DMS79 treated with DMSO at 0.1 percent for 48 hours (cell line): ENCODE results near the gene CREB3L4.

Experiments used
- DNase-seq: peaks from one replicate; lab custom pipeline; 2025; lab: John Stamatoyannopoulos, UW

The CREB3L4 gene, protein sequence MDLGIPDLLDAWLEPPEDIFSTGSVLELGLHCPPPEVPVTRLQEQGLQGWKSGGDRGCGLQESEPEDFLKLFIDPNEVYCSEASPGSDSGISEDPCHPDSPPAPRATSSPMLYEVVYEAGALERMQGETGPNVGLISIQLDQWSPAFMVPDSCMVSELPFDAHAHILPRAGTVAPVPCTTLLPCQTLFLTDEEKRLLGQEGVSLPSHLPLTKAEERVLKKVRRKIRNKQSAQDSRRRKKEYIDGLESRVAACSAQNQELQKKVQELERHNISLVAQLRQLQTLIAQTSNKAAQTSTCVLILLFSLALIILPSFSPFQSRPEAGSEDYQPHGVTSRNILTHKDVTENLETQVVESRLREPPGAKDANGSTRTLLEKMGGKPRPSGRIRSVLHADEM

DNA sequence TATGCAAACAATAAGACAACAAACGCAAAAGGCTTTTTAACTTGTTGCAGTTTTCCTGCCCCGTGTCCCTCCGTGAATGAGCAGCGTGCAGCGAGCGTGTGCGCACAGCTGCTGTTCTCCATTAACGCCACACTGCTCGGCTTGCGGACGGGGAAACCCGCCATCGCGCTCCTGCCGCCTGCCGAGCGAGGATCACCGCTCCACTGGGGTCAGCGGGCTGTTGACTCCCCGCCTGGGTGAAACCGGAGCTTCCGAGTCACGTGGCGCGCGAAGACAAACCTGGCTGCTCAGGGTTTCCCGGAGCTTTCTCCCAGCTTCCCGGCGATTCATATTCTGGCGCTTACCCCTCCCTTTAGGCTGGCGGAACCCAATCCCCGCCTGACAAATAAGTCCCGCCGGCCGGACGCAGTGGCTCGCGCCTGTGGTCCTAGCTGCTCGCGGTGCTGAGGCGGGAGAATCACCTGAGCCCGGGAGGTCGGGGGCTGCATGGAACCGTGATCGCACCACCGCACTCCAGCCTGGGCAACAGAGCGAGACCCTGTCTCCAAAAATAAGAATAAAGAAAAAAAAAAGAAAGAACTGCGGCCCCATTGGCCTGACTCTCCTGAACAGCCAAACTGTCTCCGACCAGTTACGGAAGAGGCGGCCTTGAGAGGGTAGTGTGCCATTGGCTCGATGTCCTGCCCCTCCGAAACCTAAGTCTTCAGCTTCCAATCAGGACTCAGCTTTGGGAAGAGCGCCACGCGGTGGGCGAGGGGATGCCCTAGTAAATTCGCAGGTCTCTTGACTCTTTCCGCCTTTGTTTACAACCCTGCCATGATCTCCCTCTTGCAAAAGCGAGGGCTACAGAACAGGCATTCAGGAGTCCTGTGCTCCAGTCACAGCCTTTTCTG, at the start of gene CREB3L4:
CREB3L4 (plus strand) TSS at position 796 of the 893 bp plus-strand sequence. CDS start 624 bp downstream, outside the sequence.
- peak; percentile 99 for DNase-seq

DNA sequence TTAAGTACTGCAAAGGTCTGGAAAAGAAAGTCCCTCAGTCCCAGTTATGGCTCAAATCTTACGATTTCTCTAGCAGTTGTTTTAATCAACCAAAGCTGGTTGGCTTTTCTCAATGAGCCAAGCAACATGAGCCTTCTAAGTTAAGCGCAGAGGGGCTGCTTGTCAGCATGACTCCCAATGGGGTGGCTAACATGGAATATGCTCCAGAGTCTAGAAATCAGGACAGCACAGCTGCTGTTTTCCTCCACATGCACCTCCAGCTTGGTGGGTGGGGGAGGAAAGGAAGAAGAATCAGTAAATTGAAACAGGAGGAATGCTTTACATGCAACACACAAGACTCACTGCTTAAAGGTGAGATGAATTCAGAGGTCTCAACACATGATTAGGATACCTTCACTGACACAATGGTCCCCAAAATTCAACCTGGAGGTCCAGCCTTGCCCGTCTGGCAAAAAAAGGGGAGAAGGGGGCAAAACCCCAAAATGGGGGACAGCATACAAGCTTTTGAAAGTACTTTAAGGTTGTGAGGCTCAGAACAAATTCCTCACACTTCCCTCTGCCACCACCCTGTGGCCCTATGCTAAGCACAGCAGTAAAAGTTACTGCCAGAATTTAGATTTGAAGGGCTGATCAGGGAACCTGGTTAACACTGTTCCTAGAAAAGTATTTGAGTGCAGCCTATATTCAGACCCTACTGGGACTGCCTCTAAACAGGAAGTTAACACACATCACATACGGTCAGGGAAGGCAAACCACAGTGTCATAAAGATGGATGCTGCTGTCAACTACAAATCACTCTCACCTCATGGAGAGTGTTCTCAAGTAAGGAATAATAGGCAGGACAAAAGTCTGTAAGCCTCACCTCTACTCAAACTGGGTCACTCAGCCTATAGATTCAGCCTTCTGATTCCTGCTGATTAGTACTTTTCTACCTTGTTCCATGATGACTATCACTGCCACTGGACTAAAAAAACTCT, 47.5 kb upstream of the CREB3L4 start:
- no peak for DNase-seq

DNA sequence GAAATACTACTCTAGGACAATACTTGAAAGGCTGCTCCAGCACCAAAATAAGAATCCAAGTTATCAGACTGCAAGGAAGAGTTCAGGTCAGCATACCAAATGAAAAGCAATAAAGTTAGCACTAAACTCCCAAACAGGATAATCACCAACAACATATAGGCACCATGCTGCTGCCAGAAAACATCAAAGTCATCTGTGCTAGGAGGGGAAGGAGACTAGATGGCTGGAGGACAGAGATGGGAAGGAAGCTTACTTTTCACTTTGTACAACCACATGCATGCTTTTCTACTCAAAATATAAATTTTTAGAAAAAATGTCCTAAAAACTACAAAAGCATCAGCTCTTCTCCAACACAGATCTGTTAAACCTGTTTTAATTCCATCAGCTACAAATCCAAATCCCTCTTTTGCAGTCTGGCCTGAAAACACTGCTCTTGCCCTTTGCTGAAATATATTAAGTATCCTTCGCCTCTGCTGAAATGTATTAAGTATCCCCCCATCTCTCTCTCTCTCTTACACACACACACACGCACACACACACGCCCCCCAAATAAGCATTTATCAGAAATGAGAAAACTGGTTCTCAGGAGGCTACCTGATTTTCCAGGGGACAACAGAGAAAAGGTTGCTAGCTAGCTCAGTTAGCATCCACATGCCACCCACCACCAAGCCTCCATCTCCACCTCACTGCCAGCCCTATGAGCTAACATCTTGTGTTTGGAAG, 46.5 kb upstream of the CREB3L4 start:
- no peak for DNase-seq

DNA sequence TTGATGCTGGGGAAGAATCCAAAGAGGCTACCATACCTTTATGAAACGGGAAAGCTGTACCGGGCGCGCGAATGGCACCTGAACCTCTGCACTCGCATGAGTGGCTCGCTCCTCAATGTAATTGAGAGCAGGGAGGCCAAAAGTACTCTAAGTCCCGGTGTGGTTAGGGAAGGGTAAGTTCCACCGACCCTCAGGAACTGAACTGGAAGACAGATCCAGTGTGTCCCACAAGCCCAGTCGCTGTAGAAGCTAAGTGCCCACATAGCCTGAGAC, 46.0 kb upstream of the CREB3L4 start:
- peak; percentile 37 for DNase-seq

DNA sequence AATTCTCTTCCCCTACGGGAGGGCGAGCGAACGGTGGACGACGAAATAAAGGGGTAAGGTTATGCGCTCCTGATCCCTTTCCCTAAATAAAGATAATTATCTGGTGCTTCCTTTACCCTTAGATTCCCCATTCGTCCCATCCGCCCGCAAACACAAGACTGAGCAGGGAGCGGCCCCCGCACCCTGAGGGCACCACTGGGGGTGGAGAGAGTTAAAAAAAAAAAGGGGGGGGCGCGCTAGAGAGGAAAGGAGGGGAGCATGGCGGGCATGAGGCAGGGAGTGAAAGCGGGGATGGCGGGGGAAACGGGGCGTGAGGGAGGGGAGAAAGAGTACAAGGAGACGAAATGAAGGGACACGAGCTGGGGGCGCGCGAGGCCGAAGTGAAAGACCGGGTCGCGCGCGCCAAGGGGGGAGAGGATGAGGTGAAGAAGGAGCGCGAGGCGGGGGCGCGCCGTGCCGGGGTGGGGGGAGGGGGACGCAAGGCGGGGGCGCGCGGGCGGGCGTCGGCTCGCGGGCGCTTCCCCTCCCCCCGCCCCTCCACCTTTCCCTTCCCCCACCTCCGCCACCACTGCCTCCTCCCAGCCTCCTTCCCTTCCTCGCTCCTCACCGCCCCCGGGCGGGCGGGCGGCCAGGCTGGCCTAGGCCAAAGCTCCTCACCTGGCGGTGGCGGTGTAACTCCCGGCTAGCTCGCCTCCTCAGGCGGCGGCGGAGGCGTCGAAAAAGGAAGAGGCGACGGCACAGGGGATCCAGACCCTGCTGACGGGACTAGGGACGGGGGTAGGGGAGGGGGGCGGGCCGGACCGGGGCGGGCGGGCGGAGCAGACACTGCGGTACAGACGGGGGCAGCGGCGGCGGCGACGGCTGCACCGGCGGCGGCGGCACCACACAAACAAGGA, 45.4 kb upstream of the CREB3L4 start:
- DNase-seq: peak; percentile 51

DNA sequence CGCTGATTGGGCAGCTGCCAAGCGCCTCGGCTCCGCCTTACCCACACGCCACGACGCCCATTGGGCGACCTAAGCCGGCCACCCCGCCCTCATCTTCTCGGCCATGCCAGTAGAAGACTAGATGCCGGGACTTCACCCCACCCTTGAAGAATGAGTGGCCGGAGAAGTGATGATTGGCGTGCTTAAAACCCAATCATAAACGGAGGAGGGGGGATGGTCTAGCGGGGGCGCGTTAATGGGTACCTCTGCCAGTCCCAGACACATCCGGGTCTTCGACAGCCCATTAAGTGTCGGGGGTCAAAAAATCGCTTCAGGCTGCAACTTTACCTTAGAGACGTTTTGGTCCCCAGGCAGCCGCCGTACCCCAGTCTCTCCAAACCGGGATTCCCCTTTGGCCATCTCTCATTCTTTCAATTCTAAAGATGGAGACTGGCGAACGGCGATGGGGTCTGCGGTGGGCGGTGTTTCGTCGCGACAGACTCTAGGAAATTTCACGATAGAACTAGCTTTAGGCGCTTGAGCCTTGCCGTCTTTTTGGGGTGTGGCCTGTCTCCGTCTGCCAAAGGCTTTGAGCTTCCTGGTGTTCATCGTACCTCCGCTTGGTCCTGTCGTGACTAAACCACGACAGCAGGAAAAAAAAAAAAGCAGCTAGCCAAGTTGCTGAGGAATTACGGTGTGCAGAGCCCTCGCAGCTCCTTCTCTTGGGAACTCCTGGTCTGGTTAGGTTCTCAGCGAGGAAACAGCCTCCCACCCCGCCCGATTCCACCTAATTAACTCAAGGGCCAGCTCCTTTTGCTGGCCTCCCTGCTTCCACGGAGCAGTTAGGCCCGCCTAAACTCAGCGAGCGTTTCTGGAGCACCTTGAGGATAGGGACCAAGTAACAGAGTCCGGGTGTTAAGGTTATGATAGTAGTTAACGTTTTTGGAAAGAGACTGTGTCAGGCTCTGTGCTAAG, 44.5 kb upstream of the CREB3L4 start, which contains the start of gene GATAD2B:
GATAD2B (minus strand) TSS at position 1 of the 954 bp plus-strand sequence. CDS start 94,625 bp downstream, outside the sequence.
- DNase-seq: peak; percentile 99

DNA sequence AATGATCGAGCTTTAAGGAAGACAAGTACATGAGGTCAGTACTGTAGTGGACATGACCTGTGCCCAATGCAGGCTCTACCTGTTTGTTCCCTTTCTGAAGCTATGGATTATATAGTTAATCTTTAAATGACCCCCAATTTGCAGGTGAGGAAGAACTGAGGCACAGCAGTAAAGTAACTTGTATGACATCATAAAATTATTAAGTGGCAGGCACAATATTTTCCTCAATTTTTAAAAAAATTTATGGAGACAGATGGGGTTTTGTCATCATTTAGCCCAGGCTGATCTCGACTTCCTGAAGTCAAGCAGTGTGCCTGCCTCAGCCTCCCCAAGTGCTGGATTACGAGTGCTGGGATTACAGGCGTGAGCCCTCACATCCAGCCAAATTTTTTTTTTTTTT, 41.3 kb upstream of the CREB3L4 start:
- DNase-seq: no peak

DNA sequence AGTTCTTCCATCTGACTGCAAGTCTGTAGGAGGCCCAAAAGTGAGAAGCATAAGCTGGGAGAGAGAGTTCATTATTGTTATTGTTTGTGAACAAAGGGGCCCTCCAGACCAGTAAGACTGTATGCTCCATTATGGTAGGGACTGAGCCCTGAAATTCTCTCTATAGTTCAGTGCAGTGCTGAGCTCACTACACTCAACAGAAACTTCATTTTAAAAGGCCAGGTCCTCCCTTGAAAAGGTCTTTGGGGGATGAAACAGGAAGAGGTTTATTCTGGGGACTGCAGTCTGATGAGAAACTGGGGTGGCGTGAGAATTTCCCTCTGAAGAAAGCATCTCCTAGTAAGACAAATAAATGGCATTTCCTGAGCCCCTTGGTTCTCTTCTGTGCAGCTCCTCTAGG, 39.5 kb upstream of the CREB3L4 start:
- DNase-seq: no peak

DNA sequence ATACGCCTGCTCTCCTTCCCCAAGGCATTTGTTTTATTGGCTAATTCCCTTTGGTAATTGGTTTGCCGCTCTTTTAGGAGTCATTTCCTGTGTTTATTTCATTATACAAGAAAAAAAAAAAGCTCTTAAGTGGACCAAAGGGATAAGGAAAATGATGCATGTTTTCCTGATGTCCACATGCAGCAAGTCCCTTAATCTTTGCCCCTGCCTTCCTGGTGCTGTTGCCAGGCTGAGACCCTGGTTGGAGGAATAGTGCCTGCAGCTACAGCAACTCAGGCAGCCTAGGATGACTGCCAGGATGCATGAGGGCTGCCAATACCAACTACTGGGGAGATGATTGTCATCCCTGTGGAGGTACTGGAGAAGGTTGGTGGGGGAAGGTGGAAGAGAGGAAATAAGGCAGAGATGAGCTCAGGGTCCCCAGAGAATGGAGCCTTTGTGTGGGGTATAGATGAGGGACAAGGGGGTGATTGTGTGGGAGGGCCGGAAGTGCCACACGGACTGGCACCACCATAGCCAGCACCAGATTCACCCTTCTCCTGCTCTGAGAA, 38.8 kb upstream of the CREB3L4 start:
- DNase-seq: no peak

DNA sequence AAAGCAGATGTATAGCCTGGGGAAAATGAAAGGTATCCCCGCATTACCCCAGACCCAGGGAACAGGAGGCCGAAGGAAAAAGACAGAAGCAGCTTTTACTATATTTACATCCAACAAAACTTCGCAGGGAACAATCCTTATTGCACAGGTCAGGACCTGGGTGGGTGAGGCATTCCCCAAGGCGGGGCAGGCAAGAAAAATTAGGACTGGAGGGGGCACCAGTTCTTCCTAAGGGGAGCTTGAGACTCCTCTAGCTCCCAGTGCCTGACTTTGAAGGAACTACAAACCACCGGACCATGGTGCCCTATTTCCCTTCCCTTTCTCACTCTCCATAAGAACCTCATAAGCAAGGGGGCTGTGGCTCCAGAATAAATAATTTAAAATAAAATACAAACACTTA, 38.3 kb upstream of the CREB3L4 start:
- DNase-seq: no peak

DNA sequence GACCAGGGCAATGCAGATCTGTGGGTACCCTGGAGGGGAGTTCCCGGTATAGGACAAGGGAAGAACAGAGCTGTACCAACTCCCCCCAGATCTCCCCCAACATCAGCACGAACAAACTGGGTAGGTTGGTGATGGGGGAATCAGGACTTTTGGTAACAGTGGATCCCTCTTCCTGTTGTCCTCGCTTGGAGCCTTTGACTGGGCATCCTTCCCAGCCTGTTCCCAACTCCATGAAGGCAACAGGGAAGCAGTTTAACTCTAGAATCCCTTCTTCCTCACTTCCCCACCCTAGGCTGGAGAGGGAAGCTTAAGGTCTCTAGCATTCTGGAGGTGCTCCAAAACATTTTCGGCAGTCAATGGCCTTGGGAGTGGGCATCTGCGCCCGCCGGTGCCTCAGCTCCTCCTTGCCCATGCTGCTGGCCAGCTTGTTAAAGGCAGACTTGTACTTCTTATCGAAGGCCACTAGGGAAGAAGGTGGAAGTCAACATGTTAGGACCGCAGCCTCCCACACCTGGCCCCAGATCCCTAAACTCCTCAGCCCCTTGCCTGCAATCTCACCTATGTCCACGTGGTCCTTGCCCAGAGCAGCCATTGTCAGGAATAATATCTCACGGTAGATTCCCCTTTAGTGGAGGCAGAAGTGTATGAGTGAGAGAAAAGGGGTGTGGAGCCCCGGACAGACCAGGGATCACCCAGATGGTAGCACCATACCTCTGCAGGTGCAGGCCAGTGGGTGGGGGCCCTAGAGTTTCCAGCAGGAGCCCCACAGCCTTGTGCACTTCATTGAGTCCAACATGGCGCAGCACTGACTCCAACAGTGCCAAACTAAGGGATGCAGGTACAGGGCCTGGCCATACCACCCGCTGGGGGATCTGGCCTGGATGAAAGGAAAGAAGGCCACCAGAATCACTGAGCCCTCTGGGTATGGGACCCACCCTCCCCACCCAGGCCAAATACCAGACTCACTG, 37.4 kb upstream of the CREB3L4 start:
- DNase-seq: no peak

DNA sequence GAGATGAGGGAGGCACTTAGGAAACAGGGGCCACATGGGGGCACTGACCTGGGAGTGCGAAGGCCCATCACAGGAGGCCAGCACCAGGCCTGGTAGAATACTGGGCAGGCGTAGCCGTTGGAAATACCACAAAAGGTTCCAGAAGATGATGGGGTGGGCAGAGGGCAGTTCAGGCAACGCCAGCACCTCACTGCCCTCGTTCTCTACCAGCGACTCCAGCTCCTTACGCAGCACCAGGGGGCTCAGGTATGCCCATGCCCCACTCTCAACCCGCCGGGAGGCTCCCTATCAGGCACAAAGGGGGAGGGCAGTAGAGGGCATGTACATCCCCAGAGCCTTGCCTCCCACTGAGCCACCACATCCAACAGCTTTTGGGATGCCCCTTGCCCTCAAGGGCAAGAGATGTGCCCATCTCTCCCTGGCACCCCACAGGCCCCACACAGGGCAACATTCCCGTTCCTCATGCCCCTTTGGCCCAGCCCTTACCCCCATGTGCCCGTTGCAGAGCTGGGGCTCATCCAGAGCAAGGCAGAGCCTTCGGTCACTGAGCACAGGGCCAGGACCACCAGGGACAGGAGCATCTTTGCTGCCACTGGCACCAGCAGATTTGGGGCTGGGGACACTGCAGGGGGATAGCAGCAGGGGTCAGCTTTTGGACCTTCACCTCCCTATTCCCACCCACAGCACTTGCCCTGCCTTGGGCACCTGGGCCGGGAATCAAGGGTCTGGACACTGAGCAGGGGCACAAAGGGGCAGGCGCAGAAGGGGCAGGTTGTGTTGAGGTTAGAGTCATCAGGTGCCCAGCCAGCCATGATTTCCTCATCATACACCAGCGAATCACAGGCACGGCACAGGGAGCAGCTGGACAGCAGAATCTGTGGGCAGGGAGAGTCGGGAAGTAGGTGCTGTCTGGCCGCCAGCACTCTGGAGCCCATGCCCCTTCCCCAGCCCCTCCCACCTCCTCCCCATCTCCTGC, 35.3 kb upstream of the CREB3L4 start:
- no peak for DNase-seq

DNA sequence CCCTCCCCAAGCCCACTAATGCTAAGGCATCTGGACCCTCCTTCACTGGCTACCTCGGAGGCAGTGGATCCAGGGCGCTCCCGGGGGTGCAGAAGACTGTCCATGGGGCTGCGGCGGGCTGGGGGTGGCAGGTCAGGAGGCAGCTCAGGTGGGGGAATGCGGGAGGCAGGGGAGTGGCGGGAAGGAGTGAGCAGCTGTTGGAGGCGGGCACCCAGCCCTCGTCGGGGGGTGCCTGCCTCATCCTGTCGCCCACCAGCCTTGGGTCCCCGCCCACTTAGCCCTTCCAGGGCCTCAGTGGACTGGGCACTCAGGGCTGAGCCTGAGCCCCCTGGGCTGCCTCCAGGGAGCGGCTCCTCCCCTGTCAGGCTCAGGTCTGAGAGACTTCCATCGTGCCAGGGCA, 34.3 kb upstream of the CREB3L4 start:
- DNase-seq: no peak

DNA sequence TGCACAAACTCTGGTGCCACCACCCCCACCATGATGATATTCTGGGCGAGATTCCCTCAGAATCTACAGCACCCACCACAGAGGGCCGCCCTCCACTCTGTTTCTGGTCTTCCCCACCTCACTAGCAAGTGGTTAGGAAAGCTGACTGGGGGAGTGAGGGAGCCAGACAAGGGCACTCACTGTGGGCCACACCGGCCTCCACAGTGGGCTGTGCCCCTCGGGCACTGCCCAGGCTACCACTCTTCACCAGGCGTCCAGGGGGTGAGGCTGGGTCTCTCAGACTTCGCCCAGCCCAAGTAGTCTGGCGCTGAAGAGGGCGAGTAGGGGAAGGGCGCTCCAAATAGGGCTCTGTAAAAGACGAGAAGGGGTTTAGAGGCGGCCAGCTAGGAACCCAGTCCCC, 33.7 kb upstream of the CREB3L4 start:
- DNase-seq: no peak

DNA sequence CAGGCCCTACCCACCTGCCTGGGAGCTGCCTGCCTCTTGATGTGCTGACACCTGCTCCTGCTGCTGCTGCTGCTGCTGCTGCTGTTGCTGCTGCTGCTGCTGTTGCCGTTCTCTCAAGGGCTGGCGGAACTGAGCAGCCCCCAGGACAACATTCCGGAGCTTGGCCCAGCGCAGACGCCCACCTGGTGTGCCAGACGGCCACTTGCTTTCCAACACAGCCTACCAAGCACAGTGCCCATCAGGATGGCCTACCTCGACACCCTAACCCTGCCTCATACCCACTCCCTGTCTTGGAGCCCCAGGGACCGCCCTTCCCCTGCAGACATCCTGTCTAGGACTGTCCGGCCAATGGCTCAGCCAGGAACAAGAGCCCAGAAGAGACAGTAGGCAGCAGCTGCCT, 33.0 kb upstream of the CREB3L4 start:
- no peak for DNase-seq
